ENCODE results near the gene CTSE.

The CTSE gene

DNA sequence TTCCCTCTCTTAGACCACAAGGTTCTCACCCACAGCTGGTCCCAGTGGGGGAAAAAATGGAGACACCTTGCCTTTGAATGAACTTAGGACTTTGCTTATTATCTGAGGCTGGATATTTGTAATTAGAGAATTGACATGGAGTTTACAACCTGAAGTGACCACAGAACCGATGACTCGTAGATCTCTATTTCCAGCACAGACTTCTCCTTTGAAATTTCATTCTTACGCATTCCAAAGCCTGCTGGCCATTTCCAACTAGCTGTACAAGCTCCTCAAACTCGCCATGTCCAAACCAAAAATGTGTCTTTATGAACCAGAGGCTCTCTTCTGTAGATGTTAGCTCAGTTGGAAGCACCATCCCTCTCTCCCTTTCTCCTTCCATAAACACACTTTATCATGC lies 32.5 kb downstream of the CTSE start:
- no peak for DNase-seq (ENCODE audit: low spot score)

- no peak for DNase-seq (ENCODE audit: low spot score)
These were observed 33.5 kb downstream of the CTSE start for GRCh38 chr1:205990226-205990625.

DNA sequence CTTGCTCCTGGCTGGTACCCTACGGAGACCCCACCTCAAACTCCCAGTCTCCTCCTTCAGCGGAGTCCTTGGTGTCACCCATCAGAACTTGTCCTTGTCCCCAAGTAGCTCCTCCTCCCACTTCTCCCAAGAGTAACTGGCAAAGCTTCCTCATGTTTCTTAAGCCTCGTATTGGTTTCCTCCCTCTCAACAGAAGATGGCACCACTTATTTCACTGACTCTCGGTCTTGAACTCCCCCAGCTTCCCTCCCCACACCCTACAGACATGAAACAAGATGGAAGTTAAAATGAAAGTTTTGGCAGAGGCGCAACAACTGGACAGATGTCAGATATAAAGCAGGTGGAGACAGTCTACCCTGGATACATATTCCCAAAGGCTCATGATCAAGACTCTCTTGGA lies 33.9 kb downstream of the CTSE start:
- DNase-seq (ENCODE audit: low spot score): no peak

DNA sequence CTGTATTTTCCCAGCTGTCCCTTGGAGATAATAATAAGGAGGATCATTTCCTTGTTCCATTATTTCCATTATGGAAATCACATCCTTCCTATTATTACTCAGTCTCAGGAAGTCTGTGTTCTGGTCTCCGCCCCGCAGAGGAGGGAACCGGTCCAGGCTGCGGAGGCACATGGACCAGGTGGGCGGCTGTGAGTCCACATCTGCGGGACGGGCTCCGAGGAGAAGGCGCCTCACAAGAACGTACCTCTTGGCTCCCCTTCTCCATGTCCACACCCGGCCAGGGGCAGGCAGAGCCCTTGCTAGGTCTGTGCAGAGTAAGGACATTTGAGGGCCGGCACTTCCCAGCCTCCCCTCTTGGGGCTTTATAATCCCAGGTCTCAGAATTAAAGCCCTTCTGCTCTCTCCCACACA lies 35.1 kb downstream of the CTSE start:
- DNase-seq (ENCODE audit: low spot score): no peak

DNA sequence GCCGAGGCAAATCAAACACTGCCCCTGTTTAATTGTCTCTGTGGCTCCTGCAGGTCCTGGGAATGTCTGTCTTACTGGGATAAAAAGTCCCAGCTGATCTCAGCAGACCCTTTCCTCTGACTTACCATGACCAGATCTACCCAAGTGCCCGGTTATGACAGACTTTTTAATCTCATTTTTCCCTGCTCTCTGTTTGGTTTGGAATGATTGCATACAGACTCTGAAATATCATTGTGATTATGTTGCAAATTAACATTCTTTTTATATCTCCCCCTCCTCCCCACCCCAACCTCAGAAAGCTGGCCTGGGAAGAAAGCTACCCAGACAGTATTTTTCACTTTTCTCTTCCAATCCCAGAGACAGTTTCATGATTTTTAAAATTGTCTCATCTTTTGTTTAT lies 36.8 kb downstream of the CTSE start:
- DNase-seq (ENCODE audit: low spot score): no peak

DNA sequence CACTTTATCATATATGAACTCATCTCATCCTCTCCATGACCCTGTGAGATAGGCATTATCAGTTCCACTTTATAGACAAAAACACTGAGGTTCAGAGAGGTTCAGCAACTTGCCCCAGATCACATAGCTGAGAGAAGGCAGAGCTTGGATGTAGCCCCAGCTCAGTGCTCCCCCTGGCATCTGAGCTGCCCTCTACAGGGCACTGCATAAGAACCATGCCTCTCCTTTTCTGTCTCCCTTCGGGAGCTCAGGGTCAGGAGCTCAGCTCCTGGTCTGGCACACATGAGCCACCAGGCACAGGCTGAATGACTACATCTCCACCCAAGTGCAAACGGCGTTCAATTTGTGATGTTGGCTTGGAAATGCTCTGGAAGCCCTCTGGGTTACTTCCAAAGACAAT lies 37.4 kb downstream of the CTSE start:
- DNase-seq (ENCODE audit: low spot score): peak; percentile 19

- DNase-seq (ENCODE audit: low spot score): no peak
These were observed 38.2 kb downstream of the CTSE start for GRCh38 chr1:205985330-205986005.

- DNase-seq (ENCODE audit: low spot score): no peak
These were observed 39.6 kb downstream of the CTSE start for GRCh38 chr1:205983925-205984725.

DNA sequence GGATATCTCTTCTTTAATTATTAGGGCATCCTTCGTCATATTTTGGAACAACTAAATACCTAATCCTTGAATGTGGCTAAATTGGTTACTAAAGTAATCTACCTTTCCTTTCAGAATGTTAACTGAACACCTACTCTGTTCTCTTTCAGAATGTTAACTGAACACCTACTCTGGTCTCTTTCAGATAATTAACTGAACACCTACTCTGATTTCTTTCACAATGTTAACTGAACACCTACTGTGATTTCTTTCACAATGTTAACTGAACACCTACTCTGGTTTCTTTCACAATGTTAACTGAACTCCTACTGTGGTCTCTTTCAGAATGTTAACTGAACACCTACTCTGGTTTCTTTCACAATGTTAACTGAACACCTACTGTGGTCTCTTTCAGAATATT lies 42.4 kb downstream of the CTSE start:
- DNase-seq (ENCODE audit: low spot score): no peak

GRCh38 chr1:205980237-205980870 lies 43.3 kb downstream of the CTSE start:
- no peak for DNase-seq (ENCODE audit: low spot score)

DNA sequence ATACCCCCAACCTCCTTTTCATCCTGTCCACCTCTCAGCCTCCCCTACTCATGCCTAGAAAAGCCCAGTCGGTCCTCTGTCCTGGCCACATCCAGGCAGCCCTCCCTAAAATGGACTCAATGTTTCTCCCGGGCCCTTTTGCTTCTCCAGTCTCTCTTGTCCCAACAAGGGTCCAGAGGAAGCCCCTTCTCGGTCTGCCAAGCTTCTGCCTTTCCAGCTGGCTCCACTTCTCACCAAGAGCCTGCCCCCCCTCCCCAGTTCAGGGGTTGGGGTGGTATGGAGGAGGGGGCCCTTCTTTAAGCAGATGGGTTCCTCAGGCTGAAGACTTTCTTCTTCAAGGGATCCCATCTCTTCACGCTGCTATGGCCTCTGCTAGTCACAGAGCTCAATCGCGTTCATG lies 44.4 kb downstream of the CTSE start:
- DNase-seq (ENCODE audit: low spot score): no peak

DNA sequence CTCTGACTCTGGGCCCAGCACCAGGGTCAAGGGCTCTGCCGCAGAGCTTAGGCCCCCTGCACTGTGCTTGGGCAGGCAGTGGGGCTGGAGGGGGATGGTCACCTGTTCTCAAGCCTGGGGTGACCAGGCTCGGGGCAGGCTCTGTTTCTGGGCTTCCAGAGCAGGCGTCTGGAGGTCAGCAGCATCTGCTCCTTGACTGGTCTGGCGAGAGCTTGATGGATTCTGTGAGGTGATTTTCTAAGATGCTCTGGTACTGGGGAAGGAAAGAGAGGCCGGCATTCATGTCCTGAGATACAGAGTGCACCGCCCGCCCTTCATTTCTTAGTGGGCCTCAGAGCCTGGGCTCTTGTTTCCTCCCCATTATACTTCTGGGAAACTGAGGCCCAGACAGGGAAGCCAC lies 45.0 kb downstream of the CTSE start:
- DNase-seq (ENCODE audit: low spot score): no peak

DNA sequence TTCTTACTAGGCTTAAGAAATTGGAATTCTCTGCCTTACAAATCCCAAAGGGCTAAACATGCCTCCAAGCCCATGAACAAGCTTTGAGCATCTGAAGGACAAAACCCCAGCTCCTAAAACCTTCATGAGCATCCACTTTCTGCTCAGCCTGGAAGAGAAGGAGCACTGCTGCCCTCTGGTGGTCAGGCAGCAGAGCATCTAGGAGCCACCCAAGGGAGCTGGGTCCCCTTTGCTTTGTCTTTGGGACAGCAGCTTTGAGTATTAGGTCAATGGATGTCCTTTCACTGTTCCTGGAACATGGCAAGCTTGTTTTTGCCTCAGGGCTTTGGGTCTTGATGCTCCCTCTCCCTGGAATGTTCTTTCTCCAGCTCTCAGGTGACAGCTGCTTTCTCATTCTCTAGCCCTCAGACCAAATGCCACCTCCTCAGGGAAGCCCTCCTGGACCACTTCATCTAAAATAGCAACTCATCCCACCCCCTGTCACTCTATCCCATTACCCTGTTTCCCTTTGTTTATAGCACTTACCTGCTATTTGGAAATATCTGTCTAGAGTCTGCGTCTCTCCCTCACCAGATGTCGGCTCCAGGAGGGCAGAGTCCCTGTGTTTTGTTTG lies 46.2 kb downstream of the CTSE start:
- peak; percentile 81 for DNase-seq (ENCODE audit: low spot score)

DNA sequence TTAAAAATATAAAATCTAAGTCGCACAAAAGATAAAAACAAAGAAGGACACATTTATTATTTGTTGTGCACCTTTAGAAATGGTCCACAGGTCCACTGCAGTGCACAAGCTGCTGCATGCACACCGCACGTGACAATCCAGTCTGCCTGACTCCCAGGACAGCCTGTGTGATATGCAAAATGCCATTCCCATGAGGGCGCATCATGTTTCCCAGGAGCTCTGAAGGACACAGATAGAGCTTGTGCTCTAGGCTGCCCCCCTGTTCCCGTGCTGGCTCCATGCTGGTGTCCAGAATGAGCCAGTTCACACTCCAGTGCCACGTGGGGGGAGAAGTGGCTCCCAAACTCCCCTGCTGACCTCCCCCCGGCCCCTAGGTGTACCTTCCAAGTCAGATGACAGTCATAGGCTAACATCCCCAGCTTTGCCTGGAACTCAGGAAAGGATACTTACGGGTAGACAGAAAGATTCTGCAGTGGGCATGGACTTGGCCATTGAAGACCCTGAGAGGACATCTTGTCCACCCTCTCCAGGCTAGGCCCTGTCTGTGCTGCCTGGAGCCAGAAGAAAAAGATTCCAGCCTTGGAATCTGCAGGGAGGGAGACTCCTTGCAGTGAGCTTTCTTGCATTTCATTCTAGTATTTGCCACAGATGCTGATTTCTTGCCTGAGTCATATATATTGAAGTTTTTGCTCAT lies 46.8 kb downstream of the CTSE start:
- DNase-seq (ENCODE audit: low spot score): no peak

DNA sequence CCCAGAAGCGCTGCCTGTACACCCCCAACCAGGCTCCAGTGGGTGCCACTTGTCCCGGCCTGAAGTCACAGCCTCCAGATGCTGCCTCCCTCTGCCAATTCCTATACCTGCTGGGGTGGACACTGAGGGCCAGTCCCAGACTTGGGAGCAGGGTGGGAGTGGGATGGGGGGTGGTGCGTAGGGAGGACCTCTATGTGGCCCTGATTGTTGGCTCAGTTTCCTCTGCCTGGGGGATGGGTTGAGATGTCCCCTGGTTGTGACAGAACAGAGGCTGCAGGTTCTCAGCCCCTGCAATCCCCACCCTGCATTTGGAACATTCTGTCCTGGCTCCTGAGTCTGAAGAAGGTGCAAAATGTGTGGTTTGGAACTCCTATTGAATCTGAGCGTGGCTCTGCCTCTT lies 47.7 kb downstream of the CTSE start:
- no peak for DNase-seq (ENCODE audit: low spot score)

DNA sequence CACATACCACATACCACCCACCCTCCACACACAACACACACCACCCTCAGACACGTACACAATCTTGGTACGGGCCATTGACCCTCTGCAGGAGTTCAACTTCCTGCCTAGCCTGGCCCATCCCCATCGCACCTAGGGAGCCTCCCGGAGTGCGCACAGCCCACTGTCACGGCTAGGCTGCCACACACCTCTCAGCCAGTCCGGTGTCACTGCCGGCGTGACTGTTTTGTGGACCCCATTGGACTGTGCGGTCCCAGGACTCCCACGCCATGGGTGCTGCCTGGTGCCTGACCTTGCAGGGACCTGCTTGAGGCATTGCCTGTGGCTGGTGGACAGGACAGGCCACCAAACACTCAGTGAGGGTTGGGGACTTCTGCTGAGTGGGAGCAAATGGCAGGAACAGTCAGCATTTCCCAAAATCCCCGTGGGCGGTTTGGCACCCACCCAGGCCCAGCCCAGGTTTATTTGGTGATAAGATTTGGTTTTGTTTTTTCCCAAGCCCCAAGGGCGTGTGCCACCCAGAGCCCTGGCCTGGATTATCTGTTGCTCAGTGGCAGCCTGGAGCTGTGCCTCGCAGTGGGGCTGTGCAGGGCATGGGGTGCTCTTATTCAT lies 48.2 kb downstream of the CTSE start:
- no peak for DNase-seq (ENCODE audit: low spot score)

DNA sequence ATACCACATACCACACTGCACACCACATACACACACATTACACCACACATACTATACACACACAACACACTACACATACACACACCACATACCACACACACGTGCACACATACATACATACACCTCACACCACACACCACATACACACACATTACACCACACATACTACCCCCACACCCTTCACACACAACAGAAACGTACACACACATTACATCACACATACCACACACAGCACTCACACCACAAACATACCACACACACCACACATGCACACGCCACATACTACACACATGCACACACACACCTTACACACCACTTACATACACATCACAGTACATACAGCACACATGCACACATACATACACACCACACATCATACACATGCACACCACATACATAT lies 49.0 kb downstream of the CTSE start:
- DNase-seq (ENCODE audit: low spot score): no peak

- no peak for DNase-seq (ENCODE audit: low spot score)
These were observed 50.1 kb downstream of the CTSE start for GRCh38 chr1:205973377-205974232.

GRCh38 chr1:205972491-205973168 lies 51.1 kb downstream of the CTSE start:
- DNase-seq (ENCODE audit: low spot score): no peak

GRCh38 chr1:205972081-205972480 lies 51.6 kb downstream of the CTSE start:
- DNase-seq (ENCODE audit: low spot score): no peak

Measured in RKO (cell line).